ENCODE results near the gene DNAH6. TPM values are rescaled to one million over a fixed set of nuclear protein-coding genes. Genes with fewer than 3 reads are reported as not detected.

DNAH6 gene
- total and polyA plus RNA-seq, 2 of the 8 experiments (the other 6 are each of a cell fraction or from before 2014, with no cell fraction given), result 0.06 to 0.43 TPM

GRCh38 chr2:84486441-84487115, 29.7 kb upstream of the DNAH6 start:
- Histone ChIP-seq H3K14ac (ENCODE audit: insufficient read length) (no peak overlapping the region), H3K9ac (replicated peaks in 1 of 4; ENCODE audit: extremely low read depth in 1 of 4, low read depth in 3 of 4, low read length in 3 of 4) (no peak overlapping the region), H3K18ac (ENCODE audit: extremely low read depth, low read length) (no peak overlapping the region), H4K8ac (ENCODE audit: extremely low read depth, insufficient read depth, low read length) (no peak overlapping the region), H3K4ac (replicated peaks; ENCODE audit: insufficient read length, low read depth, low read length) (no peak overlapping the region), H3K79me2 (ENCODE audit: control insufficient read depth in 1 of 2, insufficient read depth in 2 of 2, low read length in 2 of 2) (no peaks in the 10 kb centered on the region), H3K27ac (ENCODE audit: low read depth, low read length) (no peak overlapping the region), H2AK5ac (ENCODE audit: low read depth, low read length) (no peak overlapping the region), H3K56ac (replicated peaks; ENCODE audit: insufficient read length, low read depth, low read length) (no peak overlapping the region), H3K23ac (ENCODE audit: insufficient read length) (no peak overlapping the region), H3K4me2 (ENCODE audit: insufficient read depth in 1 of 2, low read depth in 2 of 2, low read length in 2 of 2) (no peak overlapping the region), H3K36me3 (ENCODE audit: control insufficient read depth in 2 of 4, insufficient read depth in 4 of 4, low read length in 3 of 4) (no peaks in the 10 kb centered on the region), H4K20me1 (replicated peaks in 1 of 2; ENCODE audit: control insufficient read depth in 1 of 2, insufficient read depth in 2 of 2, low read length in 2 of 2) (no peaks in the 10 kb centered on the region), H3K79me1 (ENCODE audit: low read depth, low read length) (no peaks in the 10 kb centered on the region), H2AFZ (ENCODE audit: low read length) (no peak overlapping the region), H3K9me3 (ENCODE audit: insufficient read depth in 2 of 2, low read depth in 1 of 2, low read length in 1 of 2) (no peaks in the 10 kb centered on the region), H2BK20ac (ENCODE audit: low read length) (no peak overlapping the region), H3K4me1 (replicated peaks in 1 of 4; ENCODE audit: control insufficient read depth in 3 of 4, insufficient read depth in 4 of 4, low read length in 3 of 4) (no peaks in the 10 kb centered on the region), H2BK120ac (replicated peaks; ENCODE audit: low read depth, low read length) (no peak overlapping the region), H3K23me2 (ENCODE audit: low read depth, low read length) (no peaks in the 10 kb centered on the region), H3K4me3 (ENCODE audit: extremely low read depth in 1 of 4, insufficient read depth in 2 of 4, low read depth in 3 of 4, low read length in 4 of 4) (no peak overlapping the region), H2BK15ac (ENCODE audit: low read length) (0 out of 2 replicates have a peak overlapping the region, but pooled peaks have one; percentile 13), H4K5ac (ENCODE audit: insufficient read length, low read depth, low read length) (no peak overlapping the region), H2BK12ac (ENCODE audit: low read depth, low read length) (no peak overlapping the region), H3K27me3 (replicated peaks in 1 of 4; ENCODE audit: control insufficient read depth in 3 of 4, extremely low read depth in 1 of 4, insufficient read depth in 3 of 4, low read length in 3 of 4) (no peaks in the 10 kb centered on the region), H4K91ac (replicated peaks; ENCODE audit: insufficient read length, low read length) (no peak overlapping the region), H2BK5ac (ENCODE audit: low read depth, low read length) (no peak overlapping the region)
- DNase-seq (ENCODE audit: low read depth in 1 of 2, low spot score in 2 of 2), result no peak
- no peak for TF ChIP-seq GTF2F1 (IDR thresholded peaks at IDR 0.05; ENCODE audit: borderline replicate concordance, low read depth, low read length)
- no peak for TF ChIP-seq TEAD4 (IDR thresholded peaks at IDR 0.05; ENCODE audit: low read depth, low read length)
- TF ChIP-seq, protein P1, sequence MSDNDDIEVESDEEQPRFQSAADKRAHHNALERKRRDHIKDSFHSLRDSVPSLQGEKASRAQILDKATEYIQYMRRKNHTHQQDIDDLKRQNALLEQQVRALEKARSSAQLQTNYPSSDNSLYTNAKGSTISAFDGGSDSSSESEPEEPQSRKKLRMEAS (IDR thresholded peaks at IDR 0.05), result no peak
- no peak for TF ChIP-seq EGR1 (IDR thresholded peaks at IDR 0.05; ENCODE audit: borderline replicate concordance, low read depth, low read length)
- TF ChIP-seq RAD21 (IDR thresholded peaks at IDR 0.05 in 1 of 2, conservative IDR thresholded peaks at IDR 0.05 in 1 of 2; ENCODE audit: low read depth in 2 of 2, low read length in 2 of 2), result no peak
- TF ChIP-seq HDAC2 (IDR thresholded peaks at IDR 0.05; ENCODE audit: borderline replicate concordance in 1 of 2, low read depth in 2 of 2, low read length in 2 of 2), result no peak
- no peak for TF ChIP-seq BCL11A (IDR thresholded peaks at IDR 0.05; ENCODE audit: low read depth in 2 of 2, low read length in 2 of 2)
- no peak for TF ChIP-seq PHF8 (conservative IDR thresholded peaks at IDR 0.05; ENCODE audit: low read depth, low read length)
- no peak for TF ChIP-seq RFX5 (IDR thresholded peaks at IDR 0.05; ENCODE audit: borderline replicate concordance, low read depth, low read length)
- TF ChIP-seq MAFK (IDR thresholded peaks at IDR 0.05; ENCODE audit: low read depth, low read length), result no peak
- TF ChIP-seq FOSL1 (IDR thresholded peaks at IDR 0.05; ENCODE audit: insufficient read depth, low read depth, low read length), result no peak
- TF ChIP-seq ASH2L (IDR thresholded peaks at IDR 0.05; ENCODE audit: low read length), result no peak
- TF ChIP-seq TCF12 (IDR thresholded peaks at IDR 0.05; ENCODE audit: low read depth, low read length), result no peak
- CTCF ChIA-PET (ENCODE audit: partially characterized antibody), result no interaction called here
- POLR2A ChIA-PET (ENCODE audit: partially characterized antibody), result no interaction called here
- 89% methylated on average over 2 of the region's 2 CpGs; no CpG with 5 or more reads in 1 of the 2 experiments for WGBS, 2 experiments (ENCODE audit: extremely low coverage in 1 of 2, insufficient coverage in 1 of 2, insufficient read length in 1 of 2, insufficient replicate concordance in 2 of 2, low coverage in 1 of 2, low lambda C conversion rate in 2 of 2, missing lambda C conversion rate in 1 of 2)
- FAIRE-seq, result no peak
